Fibroblast of lung (primary cell): ENCODE data around the gene DCAF10. TPM values are rescaled to one million over a fixed set of nuclear protein-coding genes. Genes with fewer than 3 reads are reported as not detected.

Source experiments
- DNase-seq, 2 donors: peaks; one replicate each; pipeline versions ENCODE4 v3.0.0 to v3.0.0-alpha.2; 2010; ENCODE audit warnings: low read depth in 2 of 2
- H2AFZ ChIP-seq: 2 replicates; pipeline ENCODE4 v1.5.1; 2012; ENCODE audit warnings: low read length, control low read depth, inconsistent platforms
- H3K27ac ChIP-seq: 2 replicates; pipeline ENCODE4 v1.5.1; 2011; ENCODE audit warnings: low read length, control low read depth; ENCODE audit not compliant: insufficient read depth
- H3K27me3 ChIP-seq: 2 replicates; pipeline ENCODE4 v1.5.1; 2011; ENCODE audit warnings: mild to moderate bottlenecking, low read length; ENCODE audit not compliant: control insufficient read depth, insufficient read depth
- H3K36me3 ChIP-seq: 2 replicates; pipeline ENCODE4 v1.5.1; 2011; ENCODE audit warnings: low read length; ENCODE audit not compliant: control insufficient read depth, insufficient read depth
- H3K4me1 ChIP-seq: 2 replicates; pipeline ENCODE4 v1.5.1; 2011; ENCODE audit warnings: low read length; ENCODE audit not compliant: control insufficient read depth, insufficient read depth; ENCODE audit errors: extremely low read depth
- H3K4me2 ChIP-seq: 2 replicates; pipeline ENCODE4 v1.5.1; 2011; ENCODE audit warnings: low read length, control low read depth; ENCODE audit not compliant: insufficient read depth; ENCODE audit errors: extremely low read depth
- H3K4me3 ChIP-seq, 4 experiments: fragments of 200-600 bp in 1 of 4; sonication (generic) in 1 of 4; replicated peaks in 1 of 4; 2 replicates each; pipeline ENCODE4 v1.5.1; 2011 to 2016; ENCODE audit warnings: low read length in 4 of 4, low read depth in 3 of 4, mild to moderate bottlenecking in 3 of 4, control low read depth in 2 of 4, inconsistent platforms in 1 of 4, mixed read lengths in 1 of 4; ENCODE audit not compliant: insufficient read depth in 1 of 4; ENCODE audit errors: control extremely low read depth in 1 of 4
- H3K79me2 ChIP-seq: 2 replicates; pipeline ENCODE4 v1.5.1; 2012; ENCODE audit warnings: mild to moderate bottlenecking, low read length, inconsistent platforms; ENCODE audit not compliant: control insufficient read depth, insufficient read depth
- H3K9ac ChIP-seq: 2 replicates; pipeline ENCODE4 v1.5.1; 2011; ENCODE audit warnings: mild to moderate bottlenecking, low read length, control low read depth; ENCODE audit not compliant: insufficient read depth
- H3K9me3 ChIP-seq: 2 replicates; pipeline ENCODE4 v1.5.1; 2012; ENCODE audit warnings: low read depth, low read length; ENCODE audit not compliant: control insufficient read depth, insufficient read depth
- H4K20me1 ChIP-seq: 2 replicates; pipeline ENCODE4 v1.5.1; 2011; ENCODE audit warnings: low read length; ENCODE audit not compliant: control insufficient read depth, insufficient read depth; ENCODE audit errors: extremely low read depth
- CTCF ChIP-seq, 2 donors: IDR thresholded peaks in 1 of 2; conservative IDR thresholded peaks in 1 of 2; 1 replicate in 1 of 2; 2 replicates in 1 of 2; pipeline ENCODE4 v1.5.1; 2011 to 2012; ENCODE audit warnings: low read length in 2 of 2, control low read depth in 1 of 2, inconsistent platforms in 1 of 2, low read depth in 1 of 2, mild to moderate bottlenecking in 1 of 2
- EZH2 ChIP-seq: IDR thresholded peaks from 2 replicates; pipeline ENCODE4 v1.5.1; 2012; ENCODE audit warnings: low read length, control low read depth, mild to moderate bottlenecking; ENCODE audit errors: missing control alignments
- polyA plus RNA-seq, 2 donors: library from polyadenylated mRNA; depleted of rRNA in 1 of 2; stranded (reverse) in 1 of 2; unstranded in 1 of 2; fragments of >200 nt; gene quantifications; 2 replicates each; pipeline ENCODE4 v1.2.1, GENCODE V29; 2011 to 2012; ENCODE audit warnings: missing spikeins in 1 of 2
- total RNA-seq: library from RNA; depleted of rRNA; stranded (reverse); fragments of >200 nt; gene quantifications from 2 replicates; pipeline ENCODE4 v1.2.1, GENCODE V29; 2014

Gene DCAF10
- total and polyA plus RNA-seq, 2 donors (not counting 1 experiment from before 2014, with no cell fraction given): 26.6 to 33.5 TPM

GRCh38 chr9:37784616-37785483 lies 15.7 kb upstream of the DCAF10 start, which contains the start of gene EXOSC3:
Gene EXOSC3, minus strand, starts transcription at chr9:37785064. Its CDS starts 20 bp downstream, at chr9:37785044.
- TF ChIP-seq EZH2: no peak
- TF ChIP-seq CTCF (conservative IDR thresholded peaks at IDR 0.05 in 1 of 2, IDR thresholded peaks at IDR 0.05 in 1 of 2; ENCODE audit: low read depth in 1 of 2, low read length in 2 of 2): no peak
- Histone ChIP-seq H3K4me2 (peak within 1 kb of the TSS; percentile 81), H3K27me3 (no peaks in the 10 kb centered on the region), H3K27ac (peak within 1 kb of the TSS; percentile 84), H3K79me2 (peaks cover 28% of the 10 kb centered on the region), H3K9me3 (no peaks in the 10 kb centered on the region), H4K20me1 (no peaks in the 10 kb centered on the region), H3K36me3 (peaks cover 4% of the 10 kb centered on the region), H3K4me3 (peak within 1 kb of the TSS; percentile 77 to 97 (median 86)), H2AFZ (peak within 1 kb of the TSS; percentile 96), H3K9ac (peak within 1 kb of the TSS; percentile 85), H3K4me1 (peaks cover 4% of the 10 kb centered on the region)
- DNase-seq: peak; percentile 90

- TF ChIP-seq CTCF (conservative IDR thresholded peaks at IDR 0.05 in 1 of 2, IDR thresholded peaks at IDR 0.05 in 1 of 2; ENCODE audit: low read depth in 1 of 2, low read length in 2 of 2) (no peak), EZH2 (no peak)
- DNase-seq: no peak
- no peaks in the 10 kb centered on the region for H3K27me3 ChIP-seq
Observed at GRCh38 chr9:37787059-37787458, 13.5 kb upstream of the DCAF10 start.

GRCh38 chr9:37788332-37788731 lies 12.3 kb upstream of the DCAF10 start:
- H2AFZ ChIP-seq: no peak overlapping the region
- H3K4me2 ChIP-seq: no peak overlapping the region
- no peak overlapping the region for H3K9ac ChIP-seq
- TF ChIP-seq EZH2 (no peak), CTCF (conservative IDR thresholded peaks at IDR 0.05 in 1 of 2, IDR thresholded peaks at IDR 0.05 in 1 of 2; ENCODE audit: low read depth in 1 of 2, low read length in 2 of 2) (no peak)
- H3K4me1 ChIP-seq: peaks cover under 1% of the 10 kb centered on the region
- no peaks in the 10 kb centered on the region for H3K27me3 ChIP-seq
- peaks cover 15% of the 10 kb centered on the region for H3K79me2 ChIP-seq
- H4K20me1 ChIP-seq: no peaks in the 10 kb centered on the region
- DNase-seq: no peak
- no peak overlapping the region for H3K4me3 ChIP-seq
- H3K27ac ChIP-seq: no peak overlapping the region
- no peaks in the 10 kb centered on the region for H3K36me3 ChIP-seq
- no peaks in the 10 kb centered on the region for H3K9me3 ChIP-seq

More at GRCh38 chr9:37787059-37787458, 13.5 kb upstream of the DCAF10 start:
- no peak overlapping the region for H3K9ac ChIP-seq
- no peak overlapping the region for H3K27ac ChIP-seq
- no peak overlapping the region for H3K4me2 ChIP-seq
- peaks cover 27% of the 10 kb centered on the region for H3K79me2 ChIP-seq
- H3K4me1 ChIP-seq: peaks cover 4% of the 10 kb centered on the region
- H3K4me3 ChIP-seq: no peak overlapping the region
- H3K36me3 ChIP-seq: peaks cover 4% of the 10 kb centered on the region
- H2AFZ ChIP-seq: no peak overlapping the region
- no peaks in the 10 kb centered on the region for H3K9me3 ChIP-seq
- no peaks in the 10 kb centered on the region for H4K20me1 ChIP-seq
